ENCODE data around the gene OR7C1.

The OR7C1 gene

DNA sequence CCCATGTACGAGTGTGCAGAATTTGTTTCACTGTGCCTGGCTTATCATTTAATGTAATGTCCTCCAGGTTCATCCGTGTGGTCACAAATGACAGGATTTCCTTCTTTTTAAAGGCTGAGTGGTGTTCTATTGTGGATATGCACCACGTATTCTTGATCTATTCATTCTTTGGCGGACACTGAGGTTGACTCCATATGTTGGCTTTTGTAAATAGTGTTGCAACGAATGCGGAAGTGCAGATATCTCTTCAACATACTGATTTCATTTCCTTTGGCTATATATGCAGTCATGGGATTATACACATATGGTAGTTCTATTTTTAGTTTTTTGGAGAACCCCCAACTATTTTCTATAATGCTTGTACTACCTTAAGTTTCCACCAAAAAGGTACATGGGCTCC lies 13.0 kb downstream of the OR7C1 start:
- Histone ChIP-seq H3K4me1 (ENCODE audit: insufficient read depth, poor library complexity, severe bottlenecking) (peaks cover 4% of the 10 kb centered on the region), H3K27me3 (ENCODE audit: insufficient read depth, poor library complexity, severe bottlenecking) (no peaks in the 10 kb centered on the region), H3K36me3 (ENCODE audit: low read depth) (no peaks in the 10 kb centered on the region), H3K9me3 (ENCODE audit: severe bottlenecking) (no peaks in the 10 kb centered on the region), H3K27ac (ENCODE audit: poor library complexity, severe bottlenecking) (no peak overlapping the region), H3K4me3 (ENCODE audit: severe bottlenecking) (no peak overlapping the region)
- TF ChIP-seq, protein P1, sequence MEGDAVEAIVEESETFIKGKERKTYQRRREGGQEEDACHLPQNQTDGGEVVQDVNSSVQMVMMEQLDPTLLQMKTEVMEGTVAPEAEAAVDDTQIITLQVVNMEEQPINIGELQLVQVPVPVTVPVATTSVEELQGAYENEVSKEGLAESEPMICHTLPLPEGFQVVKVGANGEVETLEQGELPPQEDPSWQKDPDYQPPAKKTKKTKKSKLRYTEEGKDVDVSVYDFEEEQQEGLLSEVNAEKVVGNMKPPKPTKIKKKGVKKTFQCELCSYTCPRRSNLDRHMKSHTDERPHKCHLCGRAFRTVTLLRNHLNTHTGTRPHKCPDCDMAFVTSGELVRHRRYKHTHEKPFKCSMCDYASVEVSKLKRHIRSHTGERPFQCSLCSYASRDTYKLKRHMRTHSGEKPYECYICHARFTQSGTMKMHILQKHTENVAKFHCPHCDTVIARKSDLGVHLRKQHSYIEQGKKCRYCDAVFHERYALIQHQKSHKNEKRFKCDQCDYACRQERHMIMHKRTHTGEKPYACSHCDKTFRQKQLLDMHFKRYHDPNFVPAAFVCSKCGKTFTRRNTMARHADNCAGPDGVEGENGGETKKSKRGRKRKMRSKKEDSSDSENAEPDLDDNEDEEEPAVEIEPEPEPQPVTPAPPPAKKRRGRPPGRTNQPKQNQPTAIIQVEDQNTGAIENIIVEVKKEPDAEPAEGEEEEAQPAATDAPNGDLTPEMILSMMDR (IDR thresholded peaks at IDR 0.05; ENCODE audit: poor library complexity, severe bottlenecking), result no peak
- DNase-seq (ENCODE audit: low spot score) (no peak), ATAC-seq (ENCODE audit: low read depth) (no peak)

DNA sequence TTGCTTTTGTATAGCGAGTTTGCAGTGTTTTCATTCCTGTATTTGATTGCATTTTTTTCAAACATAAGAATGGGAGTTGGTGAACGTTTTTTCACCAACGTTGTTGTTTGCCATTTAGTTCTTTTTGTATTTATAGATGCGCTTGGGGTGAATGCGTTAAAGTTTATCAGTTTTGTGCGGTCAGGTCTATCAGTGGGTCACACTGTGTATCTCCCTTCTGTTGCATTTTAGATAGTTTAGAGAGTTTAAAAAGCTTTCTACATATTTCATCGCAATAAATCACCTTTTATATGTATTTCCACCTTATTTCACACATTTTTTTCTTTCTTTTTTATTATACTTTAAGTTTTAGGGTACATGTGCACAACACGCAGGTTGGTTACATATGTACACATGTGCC lies 16.4 kb downstream of the OR7C1 start:
- no peaks in the 10 kb centered on the region for H3K9me3 ChIP-seq (ENCODE audit: severe bottlenecking)
- DNase-seq (ENCODE audit: low spot score) (no peak), ATAC-seq (ENCODE audit: low read depth) (no peak)
- TF ChIP-seq, protein P1 (IDR thresholded peaks at IDR 0.05; ENCODE audit: poor library complexity, severe bottlenecking), result no peak
- no peak overlapping the region for H3K4me3 ChIP-seq (ENCODE audit: severe bottlenecking)
- H3K4me1 ChIP-seq (ENCODE audit: insufficient read depth, poor library complexity, severe bottlenecking), result no peaks in the 10 kb centered on the region
- H3K36me3 ChIP-seq (ENCODE audit: low read depth), result no peaks in the 10 kb centered on the region
- H3K27me3 ChIP-seq (ENCODE audit: insufficient read depth, poor library complexity, severe bottlenecking), result no peaks in the 10 kb centered on the region
- H3K27ac ChIP-seq (ENCODE audit: poor library complexity, severe bottlenecking), result no peak overlapping the region

DNA sequence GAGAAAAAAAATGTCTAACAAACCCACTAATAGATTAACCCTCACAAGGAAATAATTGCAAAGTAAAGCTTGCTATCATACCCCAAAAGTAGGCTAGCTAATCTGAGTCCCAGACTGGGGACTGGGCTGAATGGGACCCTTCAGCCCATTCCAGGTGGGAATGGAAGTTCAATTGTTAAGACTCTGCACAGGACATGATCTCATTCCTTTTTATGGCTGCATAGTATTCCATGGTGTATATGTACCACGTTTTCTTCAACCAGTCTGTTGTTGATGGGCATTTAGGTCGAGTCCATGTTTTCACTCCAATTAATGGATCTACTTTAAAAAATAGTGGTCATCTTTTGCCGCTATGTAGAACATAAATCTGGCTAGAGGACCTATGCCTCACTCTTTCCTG lies 17.9 kb downstream of the OR7C1 start:
- H3K9me3 ChIP-seq (ENCODE audit: severe bottlenecking), result no peaks in the 10 kb centered on the region
- no peaks in the 10 kb centered on the region for H3K27me3 ChIP-seq (ENCODE audit: insufficient read depth, poor library complexity, severe bottlenecking)
- no peaks in the 10 kb centered on the region for H3K4me1 ChIP-seq (ENCODE audit: insufficient read depth, poor library complexity, severe bottlenecking)
- TF ChIP-seq, protein P1 (IDR thresholded peaks at IDR 0.05; ENCODE audit: poor library complexity, severe bottlenecking), result no peak
- DNase-seq (ENCODE audit: low spot score), result no peak
- no peak for ATAC-seq (ENCODE audit: low read depth)
- no peak overlapping the region for H3K4me3 ChIP-seq (ENCODE audit: severe bottlenecking)
- no peaks in the 10 kb centered on the region for H3K36me3 ChIP-seq (ENCODE audit: low read depth)
- no peak overlapping the region for H3K27ac ChIP-seq (ENCODE audit: poor library complexity, severe bottlenecking)

DNA sequence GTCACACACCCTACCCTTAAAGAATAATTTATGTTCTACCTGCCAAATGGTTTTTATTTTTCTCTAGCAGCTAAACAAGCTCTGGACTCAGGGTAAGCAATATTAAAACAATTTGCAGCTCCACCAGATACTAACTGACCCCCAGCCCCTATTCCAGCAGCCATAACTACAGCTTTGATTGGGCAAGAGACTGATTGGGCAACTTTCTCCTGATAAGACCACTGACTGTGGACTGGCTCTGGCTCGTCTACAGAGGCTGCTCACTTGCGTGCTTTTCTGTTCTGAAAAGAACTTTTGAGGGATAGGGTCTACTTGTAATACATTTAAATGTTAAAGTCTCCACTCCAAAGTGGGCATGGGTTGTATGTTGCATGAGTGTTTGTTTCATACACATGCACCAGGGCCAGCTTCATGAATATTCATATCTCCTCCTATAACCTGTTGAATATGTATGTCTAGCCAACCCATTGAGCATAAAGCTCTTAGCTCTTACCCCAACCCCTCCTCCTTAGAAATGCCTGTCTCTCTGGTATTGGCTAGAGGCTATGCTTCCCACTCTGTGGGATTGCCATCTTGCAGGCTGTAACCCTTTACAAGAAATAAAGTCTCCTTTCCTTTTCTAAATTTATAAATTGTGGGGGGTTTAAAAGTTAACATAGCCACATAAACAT lies 19.9 kb downstream of the OR7C1 start:
- DNase-seq (ENCODE audit: low spot score) (no peak), ATAC-seq (ENCODE audit: low read depth) (no peak)
- Histone ChIP-seq H3K36me3 (ENCODE audit: low read depth) (no peaks in the 10 kb centered on the region), H3K27ac (ENCODE audit: poor library complexity, severe bottlenecking) (no peak overlapping the region), H3K4me1 (ENCODE audit: insufficient read depth, poor library complexity, severe bottlenecking) (no peaks in the 10 kb centered on the region), H3K9me3 (ENCODE audit: severe bottlenecking) (no peaks in the 10 kb centered on the region), H3K4me3 (ENCODE audit: severe bottlenecking) (no peak overlapping the region), H3K27me3 (ENCODE audit: insufficient read depth, poor library complexity, severe bottlenecking) (no peaks in the 10 kb centered on the region)
- TF ChIP-seq, protein P1 (IDR thresholded peaks at IDR 0.05; ENCODE audit: poor library complexity, severe bottlenecking), result no peak

DNA sequence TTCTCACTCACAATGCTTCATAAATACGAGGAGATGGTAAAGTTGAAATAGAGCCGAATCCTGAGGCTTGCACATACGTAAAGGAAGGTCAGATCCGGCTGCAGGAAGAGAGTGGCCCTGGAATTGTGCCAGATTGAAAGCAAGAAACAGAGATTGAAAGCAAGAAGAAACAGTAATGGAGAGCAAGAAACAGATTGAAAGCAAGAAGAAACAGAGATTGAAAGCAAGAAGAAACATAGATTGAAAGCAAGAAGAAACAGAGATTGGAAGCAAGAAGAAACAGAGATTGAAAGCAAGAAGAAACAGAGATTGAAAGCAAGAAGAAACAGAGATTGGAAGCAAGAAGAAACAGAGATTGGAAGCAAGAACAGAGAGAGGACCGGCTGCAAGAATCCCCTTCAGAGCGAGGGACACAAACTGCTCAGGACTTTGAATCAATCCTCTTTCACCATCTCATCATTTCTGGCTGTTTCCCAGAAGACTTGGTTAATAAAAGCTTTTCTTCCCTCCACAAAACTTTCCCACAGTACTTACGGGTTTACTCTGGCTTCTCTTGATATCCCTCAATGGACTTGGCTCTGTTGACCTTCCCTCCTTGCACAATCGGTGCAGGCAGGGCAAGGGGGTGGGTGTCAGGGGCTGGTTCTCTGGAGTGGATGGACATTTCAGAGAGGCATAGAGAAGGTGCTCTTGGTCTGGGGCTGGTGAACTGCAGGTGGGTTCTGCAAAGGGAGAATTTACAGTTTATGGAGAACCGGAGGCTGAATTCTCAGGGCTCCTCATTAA lies 25.5 kb downstream of the OR7C1 start:
- DNase-seq (ENCODE audit: low spot score) (no peak), ATAC-seq (ENCODE audit: low read depth) (no peak)
- Histone ChIP-seq H3K4me1 (ENCODE audit: insufficient read depth, poor library complexity, severe bottlenecking) (no peaks in the 10 kb centered on the region), H3K36me3 (ENCODE audit: low read depth) (no peaks in the 10 kb centered on the region), H3K9me3 (ENCODE audit: severe bottlenecking) (no peaks in the 10 kb centered on the region), H3K27ac (ENCODE audit: poor library complexity, severe bottlenecking) (no peak overlapping the region), H3K4me3 (ENCODE audit: severe bottlenecking) (no peak overlapping the region), H3K27me3 (ENCODE audit: insufficient read depth, poor library complexity, severe bottlenecking) (peaks cover 5% of the 10 kb centered on the region)
- TF ChIP-seq, protein P1 (IDR thresholded peaks at IDR 0.05; ENCODE audit: poor library complexity, severe bottlenecking), result no peak
